ENCODE results near the gene BOLA2B. TPM values are rescaled to one million over a fixed set of nuclear protein-coding genes. Genes with fewer than 3 reads are reported as not detected.

Gene BOLA2B
- total RNA-seq, 2 donors from 2014 or later, result 125 to 134 TPM

GRCh38 chr16:30155188-30155587 is 38.3 kb downstream of the BOLA2B start:
- Histone ChIP-seq H3K27ac (ENCODE audit: low read depth, low read length) (no peak overlapping the region), H3K4me3 (ENCODE audit: low read length) (no peak overlapping the region), H3K27me3 (ENCODE audit: control insufficient read depth, insufficient read depth, low read length, poor library complexity, severe bottlenecking) (no peaks in the 10 kb centered on the region), H3K4me1 (ENCODE audit: control insufficient read depth, insufficient read depth, low read length) (no peaks in the 10 kb centered on the region), H3K36me3 (ENCODE audit: control insufficient read depth, insufficient read depth, low read length) (no peaks in the 10 kb centered on the region), H3K9ac (ENCODE audit: extremely low read depth, low read length, poor library complexity, severe bottlenecking) (no peak overlapping the region), H3K9me3 (ENCODE audit: control insufficient read depth, low read length) (no peaks in the 10 kb centered on the region)
- no peak for DNase-seq
- Mint-ChIP-seq H3K4me3 (no peak overlapping the region), H3K27me3 (ENCODE audit: insufficient read depth) (peaks cover 8% of the 10 kb centered on the region), H3K27ac (no peak overlapping the region), H3K9me3 (peaks cover 3% of the 10 kb centered on the region), H3K4me1 (no peaks in the 10 kb centered on the region), H3K36me3 (ENCODE audit: low read depth) (no peaks in the 10 kb centered on the region)
- WGBS, 2 experiments (ENCODE audit: insufficient coverage in 1 of 2, insufficient read length in 1 of 2), result 89 to 94% methylated on average over 3 to 5 of the region's 5 CpGs
- TF ChIP-seq CTCF (conservative IDR thresholded peaks at IDR 0.05), result no peak

- no peaks in the 10 kb centered on the region for H3K36me3 ChIP-seq (ENCODE audit: control insufficient read depth, insufficient read depth, low read length)
- no peak for DNase-seq
- no peak overlapping the region for H3K27ac ChIP-seq (ENCODE audit: low read depth, low read length)
- no peak overlapping the region for H3K4me3 ChIP-seq (ENCODE audit: low read length)
- H3K4me1 Mint-ChIP-seq, result no peaks in the 10 kb centered on the region
- H3K9me3 Mint-ChIP-seq, result peaks cover 19% of the 10 kb centered on the region
- no peak overlapping the region for H3K4me3 Mint-ChIP-seq
- H3K27me3 ChIP-seq (ENCODE audit: control insufficient read depth, insufficient read depth, low read length, poor library complexity, severe bottlenecking), result no peaks in the 10 kb centered on the region
- WGBS, 2 experiments (ENCODE audit: insufficient coverage in 1 of 2, insufficient read length in 1 of 2), result 94 to 95% methylated on average over 4 to 7 of the region's 9 CpGs
- H3K9me3 ChIP-seq (ENCODE audit: control insufficient read depth, low read length), result peaks cover 14% of the 10 kb centered on the region
- no peaks in the 10 kb centered on the region for H3K36me3 Mint-ChIP-seq (ENCODE audit: low read depth)
- H3K9ac ChIP-seq (ENCODE audit: extremely low read depth, low read length, poor library complexity, severe bottlenecking), result no peak overlapping the region
- H3K27ac Mint-ChIP-seq, result no peak overlapping the region
- no peak for TF ChIP-seq CTCF (conservative IDR thresholded peaks at IDR 0.05)
- no peaks in the 10 kb centered on the region for H3K4me1 ChIP-seq (ENCODE audit: control insufficient read depth, insufficient read depth, low read length)
- H3K27me3 Mint-ChIP-seq (ENCODE audit: insufficient read depth), result peaks cover 8% of the 10 kb centered on the region
Measured at GRCh38 chr16:30152517-30152916, 40.9 kb downstream of the BOLA2B start.

GRCh38 chr16:30151091-30151490 is 42.4 kb downstream of the BOLA2B start:
- H3K27me3 ChIP-seq (ENCODE audit: control insufficient read depth, insufficient read depth, low read length, poor library complexity, severe bottlenecking), result no peaks in the 10 kb centered on the region
- WGBS, 2 experiments (ENCODE audit: insufficient coverage in 1 of 2, insufficient read length in 1 of 2), result 90 to 96% methylated on average over 7 of the region's 7 CpGs
- DNase-seq, result no peak
- H3K4me3 ChIP-seq (ENCODE audit: low read length), result no peak overlapping the region
- Mint-ChIP-seq H3K36me3 (ENCODE audit: low read depth) (no peaks in the 10 kb centered on the region), H3K4me1 (no peaks in the 10 kb centered on the region), H3K27me3 (ENCODE audit: insufficient read depth) (peaks cover 8% of the 10 kb centered on the region), H3K9me3 (peaks cover 18% of the 10 kb centered on the region), H3K27ac (no peak overlapping the region), H3K4me3 (no peak overlapping the region)
- peaks cover 14% of the 10 kb centered on the region for H3K9me3 ChIP-seq (ENCODE audit: control insufficient read depth, low read length)
- H3K27ac ChIP-seq (ENCODE audit: low read depth, low read length), result no peak overlapping the region
- TF ChIP-seq CTCF (conservative IDR thresholded peaks at IDR 0.05), result no peak
- H3K36me3 ChIP-seq (ENCODE audit: control insufficient read depth, insufficient read depth, low read length), result no peaks in the 10 kb centered on the region
- no peaks in the 10 kb centered on the region for H3K4me1 ChIP-seq (ENCODE audit: control insufficient read depth, insufficient read depth, low read length)
- no peak overlapping the region for H3K9ac ChIP-seq (ENCODE audit: extremely low read depth, low read length, poor library complexity, severe bottlenecking)
